NB4 (cell line): Measurements from ENCODE around the gene UPK3BL1.
"Not testable (repeated sequence)": the region's sequence is repeated elsewhere in the genome, so short reads cannot be mapped to it uniquely, and the experiment has no call there.

Experiments used
- DNase-seq: peaks from one replicate; pipeline ENCODE4 v3.0.0; 2010; ENCODE audit warnings: low read depth
- H3K4me3 ChIP-seq: one replicate; pipeline ENCODE4 v1.5.1; 2011; ENCODE audit warnings: mild to moderate bottlenecking, low read depth, low read length, moderate library complexity

The UPK3BL1 gene

DNA sequence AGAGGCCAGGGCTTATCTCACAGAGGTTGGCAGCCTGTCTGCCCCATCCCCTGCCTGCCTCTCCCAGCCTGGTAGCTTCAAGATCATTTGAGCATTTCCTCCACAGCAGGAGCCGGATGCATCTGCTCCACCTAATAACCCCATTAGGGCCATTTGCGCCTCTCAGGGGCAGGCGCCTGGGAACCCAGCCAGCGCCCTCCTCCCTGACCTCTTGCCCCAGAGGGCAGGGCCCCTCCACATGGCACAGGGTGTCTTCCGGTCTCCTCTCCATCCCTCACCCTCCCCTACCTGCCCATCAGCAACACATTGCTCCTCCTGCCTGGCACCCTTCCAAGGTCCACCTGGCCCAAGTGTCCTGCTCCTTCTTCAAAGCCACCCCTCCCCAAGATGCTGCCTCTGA is 7.2 kb downstream of the UPK3BL1 start:
- not testable (repeated sequence) for DNase-seq, H3K4me3 ChIP-seq

DNA sequence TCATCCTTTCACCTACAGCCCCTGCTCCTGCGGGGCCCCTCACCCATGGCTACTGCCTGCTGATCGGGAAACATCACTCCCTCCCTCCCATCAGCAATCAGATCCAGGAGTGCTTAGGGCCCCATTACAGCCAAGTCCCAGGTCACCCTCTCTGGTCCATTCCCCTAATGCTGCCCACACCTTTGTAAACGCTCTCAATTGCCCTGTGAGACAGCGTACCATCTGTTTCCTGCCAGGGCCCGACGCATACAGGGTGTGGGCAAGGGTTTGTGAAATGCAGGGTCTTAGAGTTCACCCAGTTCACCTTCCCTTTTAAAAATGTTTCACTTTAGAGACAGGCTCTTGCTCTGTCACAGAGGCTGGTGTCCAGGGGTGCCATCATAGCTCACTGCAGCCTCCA is 8.3 kb downstream of the UPK3BL1 start:
- H3K4me3 ChIP-seq, DNase-seq: not testable (repeated sequence)

DNA sequence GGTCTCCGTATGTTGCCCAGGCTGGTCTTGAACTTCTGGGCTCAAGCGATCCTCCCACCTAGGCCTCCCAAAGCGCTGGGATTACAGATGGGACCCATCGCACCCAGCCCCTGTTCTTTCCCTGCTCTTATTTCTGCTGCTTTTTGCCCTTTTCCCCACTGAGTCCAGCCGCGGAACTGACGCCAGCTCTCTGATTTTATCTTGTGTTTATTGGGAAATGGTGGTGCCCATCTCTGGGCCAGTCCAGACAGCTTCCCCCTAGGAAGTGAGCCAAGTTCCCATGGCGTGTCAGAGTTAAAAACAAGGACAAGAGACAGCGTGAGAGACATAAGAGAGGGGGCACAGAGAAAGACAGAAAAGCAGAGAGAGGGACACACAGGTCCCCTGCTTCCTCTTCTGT is 12.0 kb downstream of the UPK3BL1 start:
- not testable (repeated sequence) for DNase-seq, H3K4me3 ChIP-seq

DNA sequence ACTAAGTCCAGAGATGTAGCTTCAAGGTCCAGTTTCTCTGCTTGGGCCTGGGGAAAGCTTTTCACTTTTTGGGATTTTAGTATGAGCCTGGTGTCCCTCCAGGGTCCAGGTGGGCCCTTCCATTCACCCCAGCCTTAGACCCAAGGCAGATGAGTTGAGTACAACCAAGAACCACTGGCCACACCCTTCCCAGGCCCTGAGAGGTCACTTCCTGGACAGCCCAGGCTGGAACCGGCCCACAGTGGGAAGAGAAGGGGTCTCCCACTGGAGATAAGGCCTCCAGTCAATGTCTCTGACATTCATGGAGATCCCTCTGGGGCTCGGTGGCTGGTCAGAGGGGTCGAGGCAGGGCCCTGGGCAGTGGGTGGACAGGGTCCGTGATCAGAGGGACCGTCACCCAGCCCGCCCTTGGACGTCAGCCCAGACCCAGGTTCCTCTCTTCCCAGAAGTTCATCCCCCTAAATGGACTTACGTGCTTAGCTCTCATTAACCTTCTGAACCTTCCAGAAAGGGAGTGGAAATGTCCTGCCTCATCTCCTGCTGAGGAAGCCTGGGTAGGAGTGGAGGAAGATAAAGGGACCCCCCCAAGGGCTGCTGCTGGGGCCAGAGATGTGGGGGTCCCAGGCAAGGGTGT is 15.2 kb downstream of the UPK3BL1 start:
- not testable (repeated sequence) for H3K4me3 ChIP-seq, DNase-seq

DNA sequence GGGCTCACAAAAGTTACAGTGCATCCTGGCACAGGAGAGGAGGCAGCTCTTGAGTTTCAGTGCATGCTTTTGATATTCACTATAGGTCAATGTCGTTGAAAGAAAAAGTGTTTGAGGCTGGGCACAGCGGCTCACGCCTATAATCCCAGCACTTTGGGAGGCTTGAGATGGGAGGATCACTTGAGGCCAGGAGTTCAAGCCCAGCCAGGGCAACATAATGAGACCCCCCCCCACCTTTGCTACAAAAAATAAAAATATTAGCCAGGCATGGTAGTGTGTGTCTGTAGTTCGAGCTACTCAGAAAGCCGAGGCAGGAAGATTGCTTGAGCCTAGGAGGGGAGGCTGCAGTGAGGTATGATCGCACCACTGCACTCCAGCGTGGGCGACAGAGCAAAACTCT is 24.5 kb downstream of the UPK3BL1 start:
- DNase-seq = peak; percentile 1

DNA sequence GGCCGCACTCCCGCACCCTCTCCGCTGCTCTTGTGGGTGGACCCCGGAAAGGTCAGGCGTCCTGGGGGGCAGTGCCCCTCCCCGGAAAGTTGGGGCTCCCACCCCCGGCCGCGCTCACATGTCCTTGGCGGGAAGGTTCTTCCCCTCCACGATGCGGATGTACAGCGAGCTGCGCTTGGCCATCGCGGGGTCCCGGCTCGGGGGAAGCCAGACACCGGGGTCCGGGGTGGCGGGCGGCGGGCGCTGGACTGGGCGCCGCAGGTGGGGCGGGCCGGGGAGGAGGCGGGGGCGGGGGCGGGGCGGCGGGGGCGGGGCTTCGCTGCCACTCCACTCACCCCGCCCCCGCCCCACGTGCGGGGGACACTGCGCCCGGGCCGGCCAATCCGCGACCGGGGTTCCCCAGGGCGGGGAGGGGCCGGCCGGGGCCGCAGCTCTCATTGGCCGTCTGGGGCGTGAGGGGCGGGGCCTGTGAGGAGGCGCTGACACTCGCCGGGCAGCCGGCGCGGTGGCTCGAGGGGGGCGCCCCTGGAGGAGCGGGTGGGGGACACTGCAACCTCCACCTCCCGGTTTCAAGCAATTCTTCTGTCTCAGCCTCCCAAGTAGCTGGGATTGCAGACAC is 26.0 kb downstream of the UPK3BL1 start, which contains the start of gene RASA4:
Gene RASA4, minus strand, starts transcription at position 250 of the 619 bp plus-strand sequence. Its CDS starts 67 bp downstream, at position 183.
- peak; percentile 36 for DNase-seq
- not testable (repeated sequence) for H3K4me3 ChIP-seq

More for the DNA sequence above, 24.5 kb downstream of the UPK3BL1 start:
- H3K4me3 ChIP-seq = not testable (repeated sequence)

DNA sequence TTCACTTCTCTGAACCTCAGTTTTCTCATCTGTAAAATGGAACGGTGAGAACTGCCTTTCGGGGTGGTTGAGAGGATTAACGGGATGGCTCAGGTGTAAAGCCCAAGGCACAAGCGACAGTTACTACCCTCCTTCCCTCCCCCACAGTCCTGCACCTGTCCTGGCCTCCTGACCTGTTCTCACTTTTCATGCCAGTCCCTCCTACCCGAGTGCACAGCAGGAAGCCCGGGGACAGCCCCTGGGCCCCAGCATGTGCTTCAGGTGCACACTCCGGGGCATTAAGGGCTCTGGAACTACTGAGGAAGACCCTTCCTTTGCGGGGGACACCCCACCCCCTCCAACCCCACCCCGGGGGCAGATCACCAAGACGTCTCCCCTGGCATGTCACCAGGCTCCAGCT is 26.7 kb downstream of the UPK3BL1 start:
- not testable (repeated sequence) for DNase-seq, H3K4me3 ChIP-seq

DNA sequence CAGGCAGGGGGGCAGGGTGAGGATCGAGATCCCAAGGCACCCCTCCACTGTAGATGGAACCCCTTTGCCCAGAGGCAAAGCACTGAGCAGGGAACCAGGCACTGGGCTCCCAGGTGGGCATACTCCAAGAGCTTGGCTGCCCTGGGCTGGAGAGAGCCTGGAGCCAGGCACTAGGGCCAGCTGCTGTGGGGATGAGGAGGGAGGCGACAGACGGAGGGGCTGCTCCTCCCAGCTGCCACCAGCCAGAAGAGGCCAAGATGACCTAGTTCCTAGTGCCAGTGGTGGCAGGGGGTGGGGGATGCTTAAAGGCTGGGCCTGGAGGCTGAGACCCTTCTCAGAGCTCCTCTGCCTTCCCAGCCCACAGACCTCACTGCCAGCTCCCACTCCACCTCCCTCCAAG is 27.7 kb downstream of the UPK3BL1 start:
- H3K4me3 ChIP-seq, DNase-seq: not testable (repeated sequence)

DNA sequence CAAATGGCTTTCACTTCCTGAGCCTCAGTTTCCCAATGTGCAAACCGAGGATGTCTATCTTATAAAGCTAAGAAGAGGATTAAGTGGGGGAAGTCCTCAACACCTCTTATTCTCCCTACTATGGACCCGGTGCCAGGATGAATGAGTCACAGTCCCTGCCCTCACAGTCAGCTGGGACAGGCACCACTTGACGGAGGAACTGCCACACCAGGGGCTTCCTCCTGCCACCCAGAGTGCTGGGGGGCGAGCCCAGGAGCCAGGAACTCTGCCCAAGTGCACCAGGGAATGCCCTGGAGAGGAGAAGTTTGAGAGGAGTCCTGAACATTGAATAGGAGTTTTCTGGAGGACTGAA is 28.3 kb downstream of the UPK3BL1 start:
- not testable (repeated sequence) for H3K4me3 ChIP-seq, DNase-seq

DNA sequence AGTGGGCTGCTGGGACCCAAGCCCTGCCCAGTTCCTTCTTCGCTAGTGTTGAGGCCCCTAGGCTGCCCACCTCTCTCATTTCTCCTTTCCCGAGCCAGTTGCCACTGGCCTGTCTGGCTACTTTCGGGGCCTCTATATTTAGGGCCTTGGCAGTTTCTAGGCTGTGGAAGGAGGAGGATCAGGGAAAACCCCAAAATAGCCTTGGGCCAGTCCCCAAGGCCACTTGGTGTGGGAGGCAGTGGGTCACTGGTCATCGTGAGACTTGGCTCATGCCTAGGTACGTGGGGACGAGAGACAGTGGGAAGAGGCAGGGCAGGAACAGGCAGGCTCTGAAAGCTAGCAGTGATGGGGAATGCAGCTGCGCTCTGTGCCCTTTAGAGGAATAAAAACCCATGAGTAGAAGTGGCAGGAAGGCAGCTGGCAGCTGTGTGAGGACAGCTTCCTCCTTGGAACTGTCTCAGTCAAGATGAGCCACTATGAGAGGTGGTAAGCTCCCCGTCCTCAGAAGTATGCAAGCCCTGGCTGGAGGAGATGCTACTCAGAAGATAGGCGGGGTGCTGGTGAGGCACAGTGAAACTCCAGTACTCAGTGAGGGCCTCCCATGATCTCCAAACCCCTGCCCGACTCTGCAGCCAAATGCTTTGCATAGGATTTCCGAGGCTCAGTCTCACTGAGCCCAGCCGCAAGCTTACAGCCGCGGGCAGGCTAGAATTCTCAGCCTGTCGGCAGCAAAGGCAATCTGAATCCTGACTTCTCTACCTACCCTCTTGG is 28.8 kb downstream of the UPK3BL1 start:
- not testable (repeated sequence) for H3K4me3 ChIP-seq, DNase-seq

DNA sequence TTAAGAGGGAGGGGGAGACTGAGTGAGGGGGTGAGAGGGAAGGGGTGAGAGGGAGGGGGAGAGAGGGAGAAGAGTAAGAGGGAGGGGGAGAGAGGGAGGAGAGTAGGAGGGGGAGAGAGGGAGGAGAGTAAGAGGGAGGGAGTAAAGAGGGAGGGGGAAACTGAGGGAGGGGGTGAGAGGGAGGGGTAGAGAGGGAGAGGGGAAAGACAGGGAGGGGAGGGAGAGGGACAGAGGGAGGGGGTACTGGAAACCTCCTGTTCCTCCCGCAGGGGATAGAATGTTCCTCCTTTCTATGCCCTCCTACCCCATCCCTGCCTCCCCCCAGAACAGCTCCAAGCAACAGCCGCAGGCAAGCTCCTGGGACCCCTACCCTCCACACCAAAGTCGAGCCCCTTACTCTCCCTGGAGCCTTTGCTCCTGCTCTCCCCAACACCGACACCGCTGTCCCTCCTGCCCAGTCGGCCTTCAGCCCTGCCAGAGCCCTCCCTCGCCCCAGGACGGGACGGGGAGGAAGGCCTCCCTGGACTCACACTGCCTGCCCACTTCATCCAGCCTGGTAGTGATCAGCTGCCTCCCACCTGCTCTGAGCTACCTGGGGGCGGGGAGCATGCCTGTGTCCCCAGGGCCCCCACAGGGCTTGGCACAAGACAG is 30.8 kb downstream of the UPK3BL1 start:
- DNase-seq = peak; percentile 25
- H3K4me3 ChIP-seq = not testable (repeated sequence)

DNA sequence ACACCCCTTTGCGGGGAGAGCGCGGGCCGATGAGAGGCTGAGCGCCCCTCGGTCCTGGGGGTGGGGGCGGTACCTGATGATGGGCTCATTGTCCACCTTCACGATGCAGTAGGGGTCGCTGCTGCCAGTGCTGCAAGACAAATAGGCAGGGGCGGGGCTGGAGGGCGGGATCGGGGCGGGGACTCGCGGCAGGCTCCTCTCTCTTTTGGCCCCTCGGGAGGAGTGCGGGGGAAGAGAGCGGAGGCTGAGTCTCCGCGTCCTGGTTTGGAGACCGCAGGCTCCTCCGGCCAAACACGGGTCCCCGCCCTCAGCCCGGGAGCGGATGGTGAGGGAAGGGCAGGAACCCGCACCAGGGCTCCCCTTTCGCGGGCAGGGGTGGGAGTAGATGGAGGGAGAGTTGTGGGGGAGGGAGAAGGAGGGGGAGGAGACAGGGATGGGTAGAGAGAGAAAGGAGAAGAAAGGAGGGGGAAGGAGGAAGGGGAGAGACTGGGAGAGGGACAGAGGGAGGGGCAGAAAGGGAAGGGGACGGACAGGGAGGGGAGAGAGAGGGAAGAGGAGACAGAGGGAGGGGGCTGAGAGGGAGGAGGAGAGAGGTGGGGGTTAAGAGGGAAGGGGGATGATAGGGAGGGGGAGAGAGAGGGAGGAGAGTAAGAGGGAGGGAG is 31.4 kb downstream of the UPK3BL1 start:
- H3K4me3 ChIP-seq = not testable (repeated sequence)

DNA sequence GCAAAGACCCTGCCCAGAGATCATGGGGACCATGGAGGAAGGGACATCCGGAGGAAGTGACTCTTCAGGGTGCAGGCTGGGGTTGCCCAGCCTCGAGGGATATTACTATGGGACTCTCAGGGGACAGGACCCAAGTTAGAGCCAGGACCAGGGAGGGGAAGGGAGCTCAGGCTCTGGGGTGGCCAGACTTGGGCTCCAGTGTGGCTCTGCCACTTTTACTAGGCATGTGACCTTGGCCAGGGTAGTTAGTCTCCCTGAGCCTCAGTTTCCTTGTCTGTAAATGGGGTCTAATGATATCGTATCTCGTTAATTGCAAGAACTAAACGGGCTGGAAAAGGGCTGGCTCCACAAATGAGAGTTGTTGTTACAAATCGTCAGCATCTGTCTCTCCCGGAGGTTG is 32.1 kb downstream of the UPK3BL1 start:
- DNase-seq, H3K4me3 ChIP-seq: not testable (repeated sequence)

More for the DNA sequence above, 31.4 kb downstream of the UPK3BL1 start:
- not testable (repeated sequence) for DNase-seq

DNA sequence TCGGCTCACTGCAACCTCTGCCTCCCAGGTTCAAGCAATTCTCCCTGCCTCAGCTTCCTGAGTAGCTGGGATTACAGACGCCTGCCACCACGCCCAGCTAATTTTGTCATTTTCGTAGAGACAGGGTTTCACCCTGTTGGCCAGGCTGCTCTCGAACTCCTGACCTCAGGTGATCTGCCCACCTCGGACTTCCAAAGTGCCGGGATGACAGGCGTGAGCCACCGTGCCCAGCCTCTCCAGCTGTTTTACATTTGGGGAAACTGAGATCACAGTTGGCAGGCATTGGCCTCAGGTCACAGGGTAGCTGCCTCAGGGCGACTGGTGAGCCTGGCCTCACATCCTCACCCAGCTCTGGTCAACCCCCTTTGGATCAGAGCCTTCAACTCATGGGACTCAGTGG is 32.9 kb downstream of the UPK3BL1 start:
- DNase-seq, H3K4me3 ChIP-seq: not testable (repeated sequence)

DNA sequence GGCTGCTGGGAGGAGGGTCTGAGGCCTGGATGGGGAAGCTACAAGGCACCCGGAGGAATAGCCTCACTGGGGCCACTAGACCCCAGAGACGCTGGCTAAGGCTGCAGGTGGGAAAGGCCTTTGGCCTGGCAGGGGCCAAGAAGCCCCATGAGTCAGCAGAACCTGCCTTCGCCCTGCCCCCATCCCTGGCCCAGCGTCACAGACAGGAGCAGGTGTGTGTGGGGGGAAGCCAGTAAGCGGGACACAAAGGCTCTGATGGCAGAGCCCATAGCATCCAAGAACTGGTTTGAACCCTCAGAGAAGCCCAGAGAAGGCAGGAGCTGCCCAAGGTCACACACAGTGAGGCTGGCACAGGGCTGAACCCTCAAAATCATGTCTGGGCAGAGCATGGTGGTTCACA is 35.7 kb downstream of the UPK3BL1 start:
- not testable (repeated sequence) for H3K4me3 ChIP-seq, DNase-seq

DNA sequence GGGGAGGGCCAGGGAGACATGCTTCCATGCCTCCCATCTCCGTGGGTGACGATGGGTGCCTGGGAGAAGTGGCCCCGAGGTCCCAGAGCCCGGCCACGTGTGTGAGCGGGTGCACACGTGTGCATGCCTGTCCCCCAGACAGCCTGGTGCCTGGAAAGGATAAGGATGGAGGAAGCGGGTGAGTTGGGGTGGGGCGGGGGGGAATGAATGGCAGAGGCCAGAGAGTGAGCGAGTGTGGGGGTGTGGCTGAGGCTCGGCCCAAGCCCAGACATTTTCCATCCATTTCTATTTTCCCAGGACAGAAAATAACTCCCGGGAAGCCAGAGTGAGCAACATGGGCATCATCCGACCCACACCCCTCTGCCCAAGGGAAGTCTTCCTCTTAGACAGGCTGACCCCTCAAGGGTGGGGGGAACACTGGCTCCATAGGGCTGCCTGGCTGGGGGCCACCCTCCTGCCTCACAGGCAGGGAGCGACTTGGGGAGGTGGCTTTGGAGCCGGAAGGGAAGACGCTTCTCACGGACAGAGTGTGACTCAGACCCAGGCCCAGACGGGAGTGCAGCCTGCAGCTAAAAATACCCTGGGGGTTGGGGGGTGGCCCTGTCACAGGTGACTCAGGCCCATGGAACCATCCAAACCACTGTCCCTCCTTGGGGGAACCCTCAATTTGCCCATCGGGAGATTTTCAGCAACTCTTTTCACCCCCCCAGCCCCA is 38.0 kb downstream of the UPK3BL1 start:
- H3K4me3 ChIP-seq, DNase-seq: not testable (repeated sequence)

DNA sequence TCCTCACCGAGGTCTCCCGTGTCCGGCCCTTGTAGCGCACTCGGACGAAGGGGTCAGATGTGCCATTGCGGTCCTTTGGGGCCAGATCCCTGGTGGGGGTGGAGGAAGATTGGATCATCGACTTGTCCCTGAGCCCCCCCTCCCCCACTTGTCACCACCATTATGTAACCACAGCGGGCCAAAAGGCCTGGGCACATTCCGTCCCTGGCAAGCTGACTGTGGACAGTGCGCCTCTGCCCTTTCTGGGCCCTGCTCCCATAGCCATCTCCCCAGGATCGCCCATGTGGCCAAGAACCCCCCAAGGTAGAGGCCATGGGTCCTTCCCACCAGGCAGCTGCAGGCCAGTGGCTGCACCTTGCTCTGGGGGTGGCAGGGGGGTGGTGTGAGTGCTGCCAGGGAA is 40.3 kb downstream of the UPK3BL1 start:
- DNase-seq, H3K4me3 ChIP-seq: not testable (repeated sequence)

DNA sequence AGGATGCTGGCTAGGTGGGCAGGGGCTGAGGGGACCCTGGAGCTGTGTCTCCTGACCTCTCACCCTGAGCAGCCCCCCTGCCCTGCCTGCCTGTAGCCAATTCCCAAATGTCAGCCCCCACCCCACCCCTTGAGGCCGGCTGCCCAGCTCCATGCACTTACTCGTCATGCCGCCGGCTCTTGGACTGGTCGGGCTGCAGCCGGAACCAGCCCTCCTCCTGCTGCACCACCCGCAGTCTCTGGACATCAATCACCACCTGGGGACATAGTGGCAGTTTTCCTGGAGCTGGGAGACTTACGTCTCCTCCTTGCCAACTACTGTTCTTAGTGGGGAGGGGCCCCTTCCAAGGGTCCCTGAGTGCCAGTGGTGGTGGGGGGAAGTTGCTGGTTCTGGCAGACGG is 42.9 kb downstream of the UPK3BL1 start:
- DNase-seq, H3K4me3 ChIP-seq: not testable (repeated sequence)
